GM23248 (cell line): ENCODE measurements around the gene RASA4.
"Not testable (repeated sequence)": the region's sequence is repeated elsewhere in the genome, so short reads cannot be mapped to it uniquely, and the experiment has no call there.

Experiments
- EZH2 ChIP-seq: fragments of 200-600 bp; sonication (generic); IDR thresholded peaks from 2 replicates; pipeline ENCODE4 v1.6.1; 2018; ENCODE audit warnings: antibody characterized with exemption, mild to moderate bottlenecking; ENCODE audit not compliant: insufficient read depth, poor library complexity, severe bottlenecking
- EZH2phosphoT487 ChIP-seq: fragments of 200-600 bp; sonication (generic); IDR thresholded peaks from 2 replicates; pipeline ENCODE4 v1.6.1; 2018; ENCODE audit warnings: antibody characterized with exemption, moderate library complexity, mild to moderate bottlenecking, low read depth; ENCODE audit not compliant: insufficient read depth

DNA sequence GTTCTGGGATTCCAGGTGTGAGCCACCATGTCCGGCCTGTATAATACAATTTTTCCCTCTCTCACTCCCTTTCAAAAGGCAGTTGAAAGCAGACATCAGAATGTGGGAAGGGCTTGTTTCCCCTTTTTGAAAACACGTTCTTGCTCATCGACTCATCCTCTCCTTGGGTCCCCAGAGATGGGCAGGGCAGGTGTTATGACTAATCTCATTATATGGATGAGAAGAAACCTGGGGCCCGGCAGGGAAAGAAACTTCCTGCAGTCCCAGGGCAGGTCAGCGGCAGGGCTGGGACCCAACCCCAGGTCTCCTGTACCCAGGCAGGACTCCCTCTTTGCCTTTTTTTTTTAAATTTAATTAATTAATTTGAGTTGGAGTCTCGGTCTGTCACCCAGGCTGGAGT is 70.2 kb downstream of the RASA4 start:
- TF ChIP-seq EZH2, EZH2phosphoT487: not testable (repeated sequence)
